Endothelial cell of umbilical vein (primary cell): ENCODE results near the gene TUFT1. TPM values are rescaled to one million over a fixed set of nuclear protein-coding genes. Genes with fewer than 3 reads are reported as not detected.

ENCODE experiments used
- BruUV-seq: library from RNA; stranded (reverse); fragments of 400-500 nt; replicated peaks from 2 replicates; lab custom pipeline; 2021; lab: Mats Ljungman, UMichigan
- CTCF ChIA-PET: fragments of 300-600, 350-600 bp; sonication (Branson Sonifier 250); formaldehyde crosslinking; loops from one replicate; lab custom pipeline; 2021; ENCODE audit warnings: antibody characterized with exemption, inconsistent platforms; lab: Charles Lee
- POLR2A ChIA-PET: fragments of 300-600, 350-600 bp; sonication (Branson Sonifier 250); formaldehyde crosslinking; loops from one replicate; lab custom pipeline; 2021; ENCODE audit warnings: antibody characterized with exemption, inconsistent platforms; lab: Charles Lee
- DNase-seq: peaks from one replicate; pipeline ENCODE4 v3.0.0-alpha.2; 2011; ENCODE audit warnings: low read depth, low spot score
- FAIRE-seq: peaks from 2 replicates; lab custom pipeline; 2011; peaks lifted over from hg19 to GRCh38; lab: Jason Lieb, UNC
- H2AFZ ChIP-seq: 2 replicates; pipeline ENCODE4 v1.6.0; 2012; ENCODE audit warnings: low read depth, low read length, control low read depth, inconsistent platforms
- H3K27ac ChIP-seq: 2 replicates; pipeline ENCODE4 v1.5.1; 2011; ENCODE audit warnings: low read depth, mild to moderate bottlenecking, control low read depth, low read length, moderate library complexity; ENCODE audit not compliant: insufficient read depth
- H3K27me3 ChIP-seq, 2 experiments: 2 replicates each; pipeline versions ENCODE4 v1.6.0 to v1.6.1; 2011; ENCODE audit warnings: low read length in 2 of 2, mixed read lengths in 1 of 2; ENCODE audit not compliant: control insufficient read depth in 2 of 2, insufficient read depth in 2 of 2
- H3K36me3 ChIP-seq, 2 experiments: 2 replicates in 1 of 2; 3 replicates in 1 of 2; pipeline ENCODE4 v1.5.1; 2011; ENCODE audit warnings: low read length in 2 of 2, mild to moderate bottlenecking in 1 of 2, moderate library complexity in 1 of 2; ENCODE audit not compliant: control insufficient read depth in 2 of 2, insufficient read depth in 2 of 2; ENCODE audit errors: extremely low read depth in 1 of 2
- H3K4me1 ChIP-seq: 3 replicates; pipeline ENCODE4 v1.5.1; 2011; ENCODE audit warnings: mild to moderate bottlenecking, low read length; ENCODE audit not compliant: control insufficient read depth, insufficient read depth; ENCODE audit errors: extremely low read depth
- H3K4me2 ChIP-seq: 2 replicates; pipeline ENCODE4 v1.6.1; 2011; ENCODE audit warnings: low read length, control low read depth, mixed read lengths; ENCODE audit not compliant: insufficient read depth
- H3K4me3 ChIP-seq, 3 experiments: fragments of 200-600 bp in 1 of 3; sonication (generic), shearing (Covaris generic) in 1 of 3; replicated peaks in 1 of 3; 2 replicates each; pipeline ENCODE4 v1.5.1; 2011 to 2016; ENCODE audit warnings: control low read depth in 3 of 3, low read length in 3 of 3, mild to moderate bottlenecking in 2 of 3, inconsistent platforms in 1 of 3, low read depth in 1 of 3, moderate library complexity in 1 of 3; ENCODE audit not compliant: insufficient read depth in 1 of 3
- H3K79me2 ChIP-seq: 2 replicates; pipeline ENCODE4 v1.6.0; 2012; ENCODE audit warnings: low read length, inconsistent platforms; ENCODE audit not compliant: control insufficient read depth, insufficient read depth
- H3K9ac ChIP-seq: replicated peaks from 2 replicates; pipeline ENCODE3; 2011; ENCODE audit warnings: low read length, control low read depth; ENCODE audit not compliant: insufficient read depth; ENCODE audit errors: extremely low read depth
- H3K9me1 ChIP-seq: replicated peaks from 3 replicates; pipeline ENCODE4 v1.6.0; 2011; ENCODE audit warnings: mild to moderate bottlenecking, low read length; ENCODE audit not compliant: control insufficient read depth, insufficient read depth; ENCODE audit errors: extremely low read depth
- H3K9me3 ChIP-seq: replicated peaks from 2 replicates; pipeline ENCODE4 v1.5.1; 2012; ENCODE audit warnings: low read length, inconsistent platforms; ENCODE audit not compliant: control insufficient read depth, insufficient read depth
- H4K20me1 ChIP-seq: replicated peaks from 2 replicates; pipeline ENCODE3; 2011; ENCODE audit warnings: mild to moderate bottlenecking, low read length; ENCODE audit not compliant: control insufficient read depth, insufficient read depth; ENCODE audit errors: extremely low read depth
- EZH2 ChIP-seq: IDR thresholded peaks from 2 replicates; pipeline ENCODE4 v1.6.1; 2012; ENCODE audit warnings: borderline replicate concordance, low read depth, mild to moderate bottlenecking, moderate library complexity, low read length, inconsistent platforms; ENCODE audit not compliant: severe bottlenecking
- FOS ChIP-seq: IDR thresholded peaks from 2 replicates; pipeline ENCODE4 v1.6.1; 2011; ENCODE audit warnings: mild to moderate bottlenecking, low read length, moderate library complexity, borderline replicate concordance; ENCODE audit not compliant: insufficient read depth
- GATA2 ChIP-seq: IDR thresholded peaks from 2 replicates; pipeline ENCODE4 v1.7.0; 2011; ENCODE audit warnings: low read depth, mild to moderate bottlenecking, moderate library complexity, mixed read lengths, low read length; ENCODE audit not compliant: insufficient read length, insufficient read depth
- JUN ChIP-seq: IDR thresholded peaks from 2 replicates; pipeline ENCODE4 v1.6.1; 2011; ENCODE audit warnings: borderline replicate concordance, low read depth; ENCODE audit not compliant: insufficient read length, insufficient read depth
- MYC ChIP-seq: IDR thresholded peaks from one replicate; pipeline ENCODE4 v1.6.1; 2011; ENCODE audit warnings: mild to moderate bottlenecking, low read depth, low read length
- POLR2A ChIP-seq: IDR thresholded peaks from 2 replicates; pipeline ENCODE4 v1.6.1; 2012; ENCODE audit warnings: low read depth, mild to moderate bottlenecking, control low read depth, low read length
- POLR2AphosphoS5 ChIP-seq: IDR thresholded peaks from 2 replicates; pipeline ENCODE4 v1.6.1; 2012; ENCODE audit warnings: low read depth, mild to moderate bottlenecking, control low read depth, low read length, moderate library complexity; ENCODE audit not compliant: insufficient read depth
- dilution Hi-C: fragments of 300-500 bp; cut with MboI; formaldehyde crosslinking; loops from one replicate; pipeline ENCODE4 v1.15.0; 2019; ENCODE audit warnings: low sequenced_read_pairs; ENCODE audit not compliant: extremely low pct_ligation_motif_present
- intact Hi-C: fragments of 100-400 bp; cut with micrococcal nuclease; formaldehyde crosslinking; loops from one replicate; pipeline ENCODE4 v1.10.0; 2022
- polyA plus RNA-seq, 4 experiments: library from polyadenylated mRNA; depleted of rRNA in 3 of 4; stranded (reverse) in 3 of 4; unstranded in 1 of 4; fragments of >200 nt; gene quantifications; 2 replicates each; pipeline versions ENCODE4 v1.2.1 to v1.2.3, GENCODE V29; 2011 to 2012; ENCODE audit warnings: missing spikeins in 1 of 4
- total RNA-seq: library from RNA; stranded (reverse); gene quantifications from 2 replicates; pipeline ENCODE4 v1.2.3, GENCODE V29; 2021
- TF ChIP-seq, protein P1 (sequence below): IDR thresholded peaks from 2 replicates; pipeline ENCODE4 v1.6.1; 2011; ENCODE audit not compliant: insufficient read depth, insufficient read length
- TF ChIP-seq, protein P2 (sequence below), 2 donors: IDR thresholded peaks; 1 replicate in 1 of 2; 2 replicates in 1 of 2; pipeline ENCODE4 v1.5.1; 2011; ENCODE audit warnings: low read length in 2 of 2, mild to moderate bottlenecking in 2 of 2, moderate library complexity in 2 of 2, control low read depth in 1 of 2, inconsistent platforms in 1 of 2, low read depth in 1 of 2; ENCODE audit not compliant: insufficient read depth in 1 of 2; ENCODE audit errors: extremely low read depth in 1 of 2

The TUFT1 gene
- total and polyA plus RNA-seq, 2 donors (not counting 3 experiments of a cell fraction or from before 2014, with no cell fraction given) = 4.3 to 5.1 TPM

DNA sequence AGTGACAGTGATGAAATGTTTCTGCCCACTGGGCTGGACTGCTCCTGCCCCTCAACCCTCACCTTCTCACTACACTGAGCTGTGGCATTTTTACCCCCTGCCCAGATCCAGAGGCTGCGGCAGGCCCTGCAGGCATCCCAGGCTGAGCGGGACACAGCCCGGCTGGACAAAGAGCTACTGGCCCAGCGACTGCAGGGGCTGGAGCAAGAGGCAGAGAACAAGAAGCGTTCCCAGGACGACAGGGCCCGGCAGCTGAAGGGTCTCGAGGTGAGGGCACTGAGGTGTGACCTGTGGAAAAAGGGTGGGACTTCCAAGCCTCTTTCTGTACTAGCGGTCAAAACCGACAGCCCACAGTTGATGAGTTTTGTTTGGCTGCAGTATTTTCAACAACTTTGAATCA lies 6.2 kb upstream of the TUFT1 start:
- BruUV-seq = no TSS peak
- H3K79me2 ChIP-seq = no peaks in the 10 kb centered on the region
- H3K27ac ChIP-seq = no peak overlapping the region
- no peaks in the 10 kb centered on the region for H3K36me3 ChIP-seq
- ChIA-PET POLR2A (no interaction called here), CTCF (interaction anchor here (0.9 to 2.4 kb wide), 5 partner anchors 11 to 303 kb away, joined by 3 to 9 read pairs (median 6); no protein-coding TSS in a partner anchor)
- no peak overlapping the region for H2AFZ ChIP-seq
- H4K20me1 ChIP-seq = no peaks in the 10 kb centered on the region
- H3K4me3 ChIP-seq = no peak overlapping the region
- H3K9me3 ChIP-seq = no peaks in the 10 kb centered on the region
- no peaks in the 10 kb centered on the region for H3K4me1 ChIP-seq
- dilution Hi-C loops (no loop called here), intact Hi-C loops (loop anchor here (1.0 to 10.0 kb wide), 3 partner anchors 201 to 481 kb away; no protein-coding TSS in a partner anchor)
- no peak overlapping the region for H3K9ac ChIP-seq
- TF ChIP-seq POLR2A (no peak), POLR2AphosphoS5 (no peak), MYC (no peak), EZH2 (no peak), FOS (no peak), GATA2 (no peak), JUN (no peak)
- TF ChIP-seq, protein P1, sequence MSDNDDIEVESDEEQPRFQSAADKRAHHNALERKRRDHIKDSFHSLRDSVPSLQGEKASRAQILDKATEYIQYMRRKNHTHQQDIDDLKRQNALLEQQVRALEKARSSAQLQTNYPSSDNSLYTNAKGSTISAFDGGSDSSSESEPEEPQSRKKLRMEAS = no peak
- TF ChIP-seq, protein P2, sequence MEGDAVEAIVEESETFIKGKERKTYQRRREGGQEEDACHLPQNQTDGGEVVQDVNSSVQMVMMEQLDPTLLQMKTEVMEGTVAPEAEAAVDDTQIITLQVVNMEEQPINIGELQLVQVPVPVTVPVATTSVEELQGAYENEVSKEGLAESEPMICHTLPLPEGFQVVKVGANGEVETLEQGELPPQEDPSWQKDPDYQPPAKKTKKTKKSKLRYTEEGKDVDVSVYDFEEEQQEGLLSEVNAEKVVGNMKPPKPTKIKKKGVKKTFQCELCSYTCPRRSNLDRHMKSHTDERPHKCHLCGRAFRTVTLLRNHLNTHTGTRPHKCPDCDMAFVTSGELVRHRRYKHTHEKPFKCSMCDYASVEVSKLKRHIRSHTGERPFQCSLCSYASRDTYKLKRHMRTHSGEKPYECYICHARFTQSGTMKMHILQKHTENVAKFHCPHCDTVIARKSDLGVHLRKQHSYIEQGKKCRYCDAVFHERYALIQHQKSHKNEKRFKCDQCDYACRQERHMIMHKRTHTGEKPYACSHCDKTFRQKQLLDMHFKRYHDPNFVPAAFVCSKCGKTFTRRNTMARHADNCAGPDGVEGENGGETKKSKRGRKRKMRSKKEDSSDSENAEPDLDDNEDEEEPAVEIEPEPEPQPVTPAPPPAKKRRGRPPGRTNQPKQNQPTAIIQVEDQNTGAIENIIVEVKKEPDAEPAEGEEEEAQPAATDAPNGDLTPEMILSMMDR (IDR thresholded peaks at IDR 0.05; ENCODE audit: extremely low read depth in 1 of 2, insufficient read depth in 1 of 2, low read depth in 1 of 2, low read length in 2 of 2) = no peak
- no peak for DNase-seq
- H3K27me3 ChIP-seq = no peaks in the 10 kb centered on the region
- no peak for FAIRE-seq
- no peaks in the 10 kb centered on the region for H3K9me1 ChIP-seq
- H3K4me2 ChIP-seq = no peak overlapping the region
